IMR-90 (cell line): ENCODE data around the gene POLA2. TPM values are rescaled to one million over a fixed set of nuclear protein-coding genes. Genes with fewer than 3 reads are reported as not detected.
"Not testable (repeated sequence)": the region's sequence is repeated elsewhere in the genome, so short reads cannot be mapped to it uniquely, and the experiment has no call there.

Experiments used
- ATAC-seq: fragments of 200-7000 bp; cut with Tn5 transposase; 2 replicates; pipeline ENCODE4 v1.9.1; 2020; ENCODE audit warnings: low read depth, mild to moderate bottlenecking, moderate library complexity
- BruUV-seq: library from RNA; stranded (reverse); fragments of 400-500 nt; replicated peaks from 2 replicates; lab custom pipeline; 2021; lab: Mats Ljungman, UMichigan
- CTCF ChIA-PET: fragments of 300-600 bp; formaldehyde crosslinking; extraction: SDS; loops from one replicate; lab custom pipeline; 2021; ENCODE audit warnings: antibody characterized with exemption; lab: Yijun Ruan, JAX
- POLR2A ChIA-PET: fragments of 300-600 bp; sonication (Branson Sonifier 250); formaldehyde crosslinking; loops from one replicate; lab custom pipeline; 2022; ENCODE audit warnings: antibody characterized with exemption; ENCODE audit not compliant: unreplicated experiment; lab: Charles Lee
- DNase-seq: peaks from one replicate; pipeline ENCODE4 v3.0.0; 2013
- H2AFZ ChIP-seq: replicated peaks from 2 replicates; pipeline ENCODE3; 2013; ENCODE audit warnings: low read length, mild to moderate bottlenecking; ENCODE audit not compliant: poor library complexity
- H2AK5ac ChIP-seq: 2 replicates; pipeline ENCODE4 v1.6.1; 2013; ENCODE audit warnings: low read depth, low read length, inconsistent platforms
- H2AK9ac ChIP-seq: replicated peaks from 2 replicates; pipeline ENCODE3; 2013; ENCODE audit warnings: mild to moderate bottlenecking, low read depth, low read length, moderate library complexity; ENCODE audit not compliant: poor library complexity
- H2BK120ac ChIP-seq: 2 replicates; pipeline ENCODE4 v1.6.1; 2013; ENCODE audit warnings: low read depth, low read length, inconsistent platforms
- H2BK15ac ChIP-seq: 3 replicates; pipeline ENCODE4 v1.6.1; 2013; ENCODE audit warnings: low read depth, low read length, inconsistent platforms
- H2BK20ac ChIP-seq: 2 replicates; pipeline ENCODE4 v1.6.1; 2013; ENCODE audit warnings: low read depth, mild to moderate bottlenecking, inconsistent platforms, low read length, moderate library complexity
- H2BK5ac ChIP-seq: 2 replicates; pipeline ENCODE4 v1.6.1; 2013; ENCODE audit warnings: mild to moderate bottlenecking, low read depth, low read length, inconsistent platforms; ENCODE audit not compliant: poor library complexity, severe bottlenecking
- H3K14ac ChIP-seq: replicated peaks from 2 replicates; pipeline ENCODE4 v1.6.1; 2013; ENCODE audit warnings: low read depth, low read length, inconsistent platforms
- H3K18ac ChIP-seq: 2 replicates; pipeline ENCODE4 v1.6.1; 2013; ENCODE audit warnings: low read depth, low read length, control low read depth
- H3K23ac ChIP-seq: 2 replicates; pipeline ENCODE4 v1.6.1; 2013; ENCODE audit warnings: low read depth, low read length, inconsistent platforms
- H3K27ac ChIP-seq: 2 replicates; pipeline ENCODE4 v1.5.1; 2013; ENCODE audit warnings: mild to moderate bottlenecking, control low read depth, low read length; ENCODE audit not compliant: insufficient read depth
- H3K27me3 ChIP-seq: 2 replicates; pipeline ENCODE4 v1.6.1; 2013; ENCODE audit warnings: low read length; ENCODE audit not compliant: control insufficient read depth, insufficient read depth
- H3K36me3 ChIP-seq: 2 replicates; pipeline ENCODE4 v1.6.1; 2013; ENCODE audit warnings: low read length, mixed read lengths; ENCODE audit not compliant: control insufficient read depth, insufficient read depth
- H3K4ac ChIP-seq: 2 replicates; pipeline ENCODE4 v1.6.1; 2013; ENCODE audit warnings: low read depth, low read length, inconsistent platforms
- H3K4me1 ChIP-seq: 2 replicates; pipeline ENCODE4 v1.6.1; 2013; ENCODE audit warnings: low read length, mixed read lengths; ENCODE audit not compliant: control insufficient read depth, insufficient read depth
- H3K4me2 ChIP-seq: 2 replicates; pipeline ENCODE4 v1.6.1; 2013; ENCODE audit warnings: low read depth, mild to moderate bottlenecking, control low read depth, low read length, moderate library complexity
- H3K4me3 ChIP-seq: 2 replicates; pipeline ENCODE4 v1.5.1; 2013; ENCODE audit warnings: low read depth, mild to moderate bottlenecking, control low read depth, low read length, moderate library complexity; ENCODE audit not compliant: insufficient read depth
- H3K56ac ChIP-seq: 2 replicates; pipeline ENCODE4 v1.6.1; 2013; ENCODE audit warnings: low read length, inconsistent platforms; ENCODE audit not compliant: insufficient read depth; ENCODE audit errors: extremely low read depth
- H3K79me1 ChIP-seq, 2 experiments: 2 replicates each; pipeline ENCODE4 v1.6.1; 2013; ENCODE audit warnings: low read length in 2 of 2, inconsistent platforms in 1 of 2, low read depth in 1 of 2
- H3K9ac ChIP-seq: 2 replicates; pipeline ENCODE4 v1.6.1; 2013; ENCODE audit warnings: low read depth, low read length, control low read depth
- H3K9me1 ChIP-seq: 2 replicates; pipeline ENCODE4 v1.6.1; 2013; ENCODE audit warnings: low read length, inconsistent platforms; ENCODE audit not compliant: insufficient read depth
- H3K9me3 ChIP-seq: 2 replicates; pipeline ENCODE4 v1.6.1; 2013; ENCODE audit warnings: low read length; ENCODE audit not compliant: control insufficient read depth, insufficient read depth
- H4K20me1 ChIP-seq: 2 replicates; pipeline ENCODE4 v1.6.1; 2013; ENCODE audit warnings: low read length, inconsistent platforms; ENCODE audit not compliant: insufficient read depth
- H4K5ac ChIP-seq: 2 replicates; pipeline ENCODE4 v1.6.1; 2013; ENCODE audit warnings: mild to moderate bottlenecking, low read depth, low read length, control low read depth
- H4K8ac ChIP-seq, 2 experiments: 2 replicates each; pipeline ENCODE4 v1.6.1; 2013; ENCODE audit warnings: low read depth in 2 of 2, low read length in 2 of 2, control low read depth in 1 of 2, inconsistent platforms in 1 of 2
- H4K91ac ChIP-seq: 2 replicates; pipeline ENCODE4 v1.6.1; 2013; ENCODE audit warnings: low read depth, low read length, inconsistent platforms; ENCODE audit not compliant: insufficient read depth
- BHLHE40 ChIP-seq: fragments of 150-350 bp; IDR thresholded peaks from 2 replicates; pipeline ENCODE4 v1.6.1; 2016; ENCODE audit warnings: mild to moderate bottlenecking, low read depth, low read length
- CHD1 ChIP-seq: IDR thresholded peaks from 2 replicates; pipeline ENCODE4 v1.6.1; 2012; ENCODE audit warnings: low read depth, low read length, improper control_type of control experiment
- MAFK ChIP-seq: IDR thresholded peaks from 2 replicates; pipeline ENCODE4 v1.6.1; 2012; ENCODE audit warnings: low read depth, low read length, improper control_type of control experiment
- RAD21 ChIP-seq: IDR thresholded peaks from 2 replicates; pipeline ENCODE4 v1.6.1; 2012; ENCODE audit warnings: low read length, improper control_type of control experiment
- USF2 ChIP-seq: fragments of 150-350 bp; IDR thresholded peaks from 2 replicates; pipeline ENCODE4 v1.6.1; 2017; ENCODE audit warnings: mild to moderate bottlenecking, antibody characterized with exemption, low read length, low read depth
- whole genome bisulfite sequencing, 2 experiments: methylation state at CpG; one replicate each; pipeline versions ENCODE4 v1.1.5 to v1.1.7; 2013; ENCODE audit warnings: missing lambda C conversion rate in 2 of 2; ENCODE audit not compliant: insufficient read length in 1 of 2; ENCODE audit errors: extremely low coverage in 2 of 2; 5-methylcytosine and 5-hydroxymethylcytosine counted together
- dilution Hi-C: fragments of 300-500 bp; cut with HindIII; formaldehyde crosslinking; loops from one replicate; pipeline ENCODE4 v1.14.3; 2018; ENCODE audit warnings: low sequenced_read_pairs; ENCODE audit not compliant: unreplicated experiment
- in situ Hi-C: fragments of 300-500 bp; cut with MboI; formaldehyde crosslinking; loops from 3 replicates; pipeline ENCODE4 v1.14.3; 2019; ENCODE audit warnings: low sequenced_read_pairs, inconsistent platforms, mixed read lengths
- intact Hi-C: fragments of 100-400 bp; cut with micrococcal nuclease; formaldehyde crosslinking; loops from 2 replicates; pipeline ENCODE4 v1.10.0; 2022
- polyA plus RNA-seq, 3 experiments: library from polyadenylated mRNA; depleted of rRNA; stranded (reverse); fragments of >200 nt; gene quantifications; 2 replicates each; pipeline ENCODE4 v1.2.3, GENCODE V29; 2012; ENCODE audit warnings: low replicate concordance in 1 of 3
- total RNA-seq: library from RNA; depleted of rRNA; stranded (reverse); fragments of >200 nt; gene quantifications from 2 replicates; pipeline ENCODE4 v1.2.3, GENCODE V29; 2012

POLA2 gene
- total and polyA plus RNA-seq, 2 of the 4 experiments (the other 2 are of a cell fraction) = 14.2 to 17.3 TPM

- no peak overlapping the region for H3K23ac ChIP-seq
- no peak overlapping the region for H2BK120ac ChIP-seq
- no peaks in the 10 kb centered on the region for H3K79me1 ChIP-seq
- H2BK15ac ChIP-seq = no peak overlapping the region
- no peak overlapping the region for H2AK5ac ChIP-seq
- no peaks in the 10 kb centered on the region for H3K36me3 ChIP-seq
- no TSS peak for BruUV-seq
- ATAC-seq (no peak), DNase-seq (no peak)
- in situ Hi-C loops (no loop called here), intact Hi-C loops (no loop called here), dilution Hi-C loops (no loop called here)
- WGBS, 2 experiments = no CpG with 5 or more reads among the region's 5 CpGs
- peaks cover 5% of the 10 kb centered on the region; the same call in 1 of the 2 replicates for H3K9me3 ChIP-seq
- TF ChIP-seq BHLHE40 = no peak
- TF ChIP-seq CHD1 = no peak
- no peak for TF ChIP-seq MAFK
- no peak for TF ChIP-seq RAD21
- TF ChIP-seq USF2 = no peak
- POLR2A ChIA-PET = no interaction called here
- no peak overlapping the region for H4K5ac ChIP-seq
- no peak overlapping the region for H3K4me2 ChIP-seq
- H2BK5ac ChIP-seq = no peak overlapping the region
- H3K9me1 ChIP-seq = no peaks in the 10 kb centered on the region
- no peak overlapping the region for H3K4me3 ChIP-seq
- no peak overlapping the region for H3K27ac ChIP-seq
- H4K8ac ChIP-seq = no peak overlapping the region
- no peak overlapping the region for H2AFZ ChIP-seq
- CTCF ChIA-PET = interaction anchor here (1.2 kb wide), 1 partner anchor 21 kb away, joined by 3 read pairs; no protein-coding TSS in a partner anchor
- no peaks in the 10 kb centered on the region for H3K4me1 ChIP-seq
- no peak overlapping the region for H2AK9ac ChIP-seq
- H3K4ac ChIP-seq = no peak overlapping the region
- peaks cover 5% of the 10 kb centered on the region for H3K27me3 ChIP-seq
- H3K18ac ChIP-seq = no peak overlapping the region
- H4K20me1 ChIP-seq = no peaks in the 10 kb centered on the region
- H3K14ac ChIP-seq = no peak overlapping the region
- no peak overlapping the region for H4K91ac ChIP-seq
- H3K56ac ChIP-seq = no peak overlapping the region
- no peak overlapping the region for H3K9ac ChIP-seq
- H2BK20ac ChIP-seq = no peak overlapping the region
These were observed 15.3 kb upstream of the POLA2 start for GRCh38 chr11:65246506-65246905.

GRCh38 chr11:65248184-65248710 lies 13.5 kb upstream of the POLA2 start:
- CTCF ChIA-PET, BruUV-seq, H4K91ac ChIP-seq, H3K23ac ChIP-seq, H3K4me3 ChIP-seq, H3K9ac ChIP-seq, H3K9me3 ChIP-seq, H3K14ac ChIP-seq, H3K36me3 ChIP-seq, ATAC-seq, H2AK9ac ChIP-seq, H2BK120ac ChIP-seq, H3K79me1 ChIP-seq, H4K5ac ChIP-seq, H3K27me3 ChIP-seq, in situ Hi-C loops, H4K8ac ChIP-seq, H2BK5ac ChIP-seq, H3K18ac ChIP-seq, H3K56ac ChIP-seq, POLR2A ChIA-PET, H3K27ac ChIP-seq, H2AK5ac ChIP-seq, H3K4me2 ChIP-seq, H2BK20ac ChIP-seq, H3K4ac ChIP-seq, H4K20me1 ChIP-seq, dilution Hi-C loops, DNase-seq, H3K9me1 ChIP-seq, intact Hi-C loops, H2AFZ ChIP-seq, H2BK15ac ChIP-seq, H3K4me1 ChIP-seq: not testable (repeated sequence)
- WGBS, 2 experiments = 74% methylated on average over 3 of the region's 9 CpGs; no CpG with 5 or more reads in 1 of the 2 experiments
